Measurements from ENCODE around the gene HIPK2.

HIPK2 gene

GRCh38 chr7:139698278-139698677 is 79.5 kb downstream of the HIPK2 start:
- no peak for ATAC-seq
- no peak for TF ChIP-seq ZNF565 (CRISPR knock-in tag; conservative IDR thresholded peaks at IDR 0.05; ENCODE audit: low read depth)
- no peak for TF ChIP-seq RARB (CRISPR knock-in tag; IDR thresholded peaks at IDR 0.05)
- TF ChIP-seq POU6F1 (CRISPR knock-in tag; IDR thresholded peaks at IDR 0.05; ENCODE audit: borderline replicate concordance, low read depth), result no peak
- TF ChIP-seq CSRNP3 (CRISPR knock-in tag; IDR thresholded peaks at IDR 0.05), result no peak
- TF ChIP-seq BACH2 (CRISPR knock-in tag; IDR thresholded peaks at IDR 0.05; ENCODE audit: borderline replicate concordance), result no peak

DNA sequence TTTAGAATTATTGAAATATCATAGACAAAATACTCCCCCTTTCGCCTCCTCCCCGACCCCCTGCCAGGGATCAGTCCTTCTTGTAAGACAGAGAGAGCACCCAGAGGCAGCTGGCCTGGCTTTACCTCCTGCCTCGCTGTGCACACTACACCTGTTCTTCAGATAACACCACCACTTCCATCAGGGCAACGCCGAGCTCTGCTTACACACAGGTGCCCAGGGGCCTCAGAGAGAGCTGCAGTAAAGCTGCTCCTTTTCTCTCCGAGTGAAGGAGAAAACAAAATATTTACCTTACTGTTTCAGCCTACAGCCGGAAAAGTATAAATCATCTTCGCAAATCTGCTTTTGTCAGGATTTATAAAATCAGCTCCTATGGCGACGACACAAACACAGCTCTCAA is 80.7 kb downstream of the HIPK2 start:
- ATAC-seq, result no peak
- TF ChIP-seq, protein P1, sequence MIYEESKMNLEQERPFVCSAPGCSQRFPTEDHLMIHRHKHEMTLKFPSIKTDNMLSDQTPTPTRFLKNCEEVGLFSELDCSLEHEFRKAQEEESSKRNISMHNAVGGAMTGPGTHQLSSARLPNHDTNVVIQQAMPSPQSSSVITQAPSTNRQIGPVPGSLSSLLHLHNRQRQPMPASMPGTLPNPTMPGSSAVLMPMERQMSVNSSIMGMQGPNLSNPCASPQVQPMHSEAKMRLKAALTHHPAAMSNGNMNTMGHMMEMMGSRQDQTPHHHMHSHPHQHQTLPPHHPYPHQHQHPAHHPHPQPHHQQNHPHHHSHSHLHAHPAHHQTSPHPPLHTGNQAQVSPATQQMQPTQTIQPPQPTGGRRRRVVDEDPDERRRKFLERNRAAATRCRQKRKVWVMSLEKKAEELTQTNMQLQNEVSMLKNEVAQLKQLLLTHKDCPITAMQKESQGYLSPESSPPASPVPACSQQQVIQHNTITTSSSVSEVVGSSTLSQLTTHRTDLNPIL (CRISPR knock-in tag; IDR thresholded peaks at IDR 0.05; ENCODE audit: low read depth), result no peak
- no peak for TF ChIP-seq GLIS3 (CRISPR knock-in tag; IDR thresholded peaks at IDR 0.05)
- no peak for TF ChIP-seq TSHZ2 (CRISPR knock-in tag; IDR thresholded peaks at IDR 0.05)
- TF ChIP-seq ESRRG (CRISPR knock-in tag; IDR thresholded peaks at IDR 0.05), result no peak
- no peak for TF ChIP-seq ISL1 (CRISPR knock-in tag; IDR thresholded peaks at IDR 0.05)
- TF ChIP-seq CSRNP3 (CRISPR knock-in tag; IDR thresholded peaks at IDR 0.05), result no peak
- no peak for TF ChIP-seq BACH2 (CRISPR knock-in tag; IDR thresholded peaks at IDR 0.05; ENCODE audit: borderline replicate concordance)
- no peak for TF ChIP-seq PATZ1 (CRISPR knock-in tag; IDR thresholded peaks at IDR 0.05; ENCODE audit: borderline replicate concordance)
- no peak for TF ChIP-seq ARNTL (CRISPR knock-in tag; IDR thresholded peaks at IDR 0.05; ENCODE audit: borderline replicate concordance, low read depth)
- TF ChIP-seq ZC3H10 (CRISPR knock-in tag; IDR thresholded peaks at IDR 0.05), result no peak
- TF ChIP-seq OSR1 (CRISPR knock-in tag; IDR thresholded peaks at IDR 0.05), result no peak
- no peak for TF ChIP-seq SNAI2 (CRISPR knock-in tag; IDR thresholded peaks at IDR 0.05)
- no peak for TF ChIP-seq ZNF8 (CRISPR knock-in tag; IDR thresholded peaks at IDR 0.05)
- no peak for TF ChIP-seq CSDC2 (CRISPR knock-in tag; IDR thresholded peaks at IDR 0.05)

DNA sequence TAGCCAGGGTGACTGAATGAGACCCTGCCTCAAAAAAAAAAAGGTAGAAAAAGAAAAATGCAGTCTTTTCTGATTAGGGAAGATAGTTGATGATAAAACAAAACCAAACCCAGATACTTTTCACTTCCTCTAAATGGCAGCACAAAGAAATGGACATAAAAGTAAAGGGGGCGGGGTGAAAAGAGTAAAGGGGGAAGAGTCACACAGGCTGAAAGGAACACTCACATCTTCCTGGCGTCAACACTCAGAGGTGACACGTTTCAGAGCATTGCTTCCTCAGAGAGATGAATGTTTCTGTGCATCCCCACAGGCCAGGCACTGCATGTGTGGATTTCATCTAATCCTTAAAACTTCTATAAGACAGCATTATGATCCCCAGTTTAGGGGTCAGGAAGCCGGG is 81.2 kb downstream of the HIPK2 start:
- no peak for ATAC-seq
- TF ChIP-seq ZNF565 (CRISPR knock-in tag; conservative IDR thresholded peaks at IDR 0.05; ENCODE audit: low read depth), result no peak

DNA sequence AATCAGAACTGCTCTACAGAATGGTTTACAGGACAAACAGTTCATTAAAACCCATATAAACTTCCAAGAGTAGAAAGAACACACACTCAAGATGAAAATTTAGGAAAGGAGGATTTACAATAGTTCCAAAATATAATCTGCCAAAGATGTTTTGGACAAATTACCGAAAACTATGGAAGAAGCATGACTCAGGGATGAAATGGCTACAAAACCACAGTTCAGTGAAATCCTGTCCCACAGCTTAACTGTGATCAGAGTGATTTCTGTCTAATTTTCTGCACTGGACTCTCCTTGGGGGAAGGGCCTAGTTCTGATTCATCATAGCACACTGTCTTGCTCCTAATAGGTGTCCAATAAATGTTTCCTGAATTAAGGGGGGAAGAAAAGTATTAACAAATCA is 82.2 kb downstream of the HIPK2 start:
- no peak for ATAC-seq
- no peak for TF ChIP-seq POU6F1 (CRISPR knock-in tag; IDR thresholded peaks at IDR 0.05; ENCODE audit: borderline replicate concordance, low read depth)
- no peak for TF ChIP-seq OSR1 (CRISPR knock-in tag; IDR thresholded peaks at IDR 0.05)
- TF ChIP-seq TOX (CRISPR knock-in tag; IDR thresholded peaks at IDR 0.05; ENCODE audit: borderline replicate concordance), result no peak
- no peak for TF ChIP-seq ZFP30 (CRISPR knock-in tag; IDR thresholded peaks at IDR 0.05)
- TF ChIP-seq GLIS3 (CRISPR knock-in tag; IDR thresholded peaks at IDR 0.05), result no peak
- no peak for TF ChIP-seq ARNTL (CRISPR knock-in tag; IDR thresholded peaks at IDR 0.05; ENCODE audit: borderline replicate concordance, low read depth)
- TF ChIP-seq CSRNP3 (CRISPR knock-in tag; IDR thresholded peaks at IDR 0.05), result no peak
- no peak for TF ChIP-seq TCF4 (CRISPR knock-in tag; IDR thresholded peaks at IDR 0.05; ENCODE audit: borderline replicate concordance)
- no peak for TF ChIP-seq ISL1 (CRISPR knock-in tag; IDR thresholded peaks at IDR 0.05)
- TF ChIP-seq CSDC2 (CRISPR knock-in tag; IDR thresholded peaks at IDR 0.05), result no peak
- TF ChIP-seq ESRRG (CRISPR knock-in tag; IDR thresholded peaks at IDR 0.05), result no peak
- no peak for TF ChIP-seq PPARA (CRISPR knock-in tag; IDR thresholded peaks at IDR 0.05; ENCODE audit: borderline replicate concordance)
- TF ChIP-seq RARB (CRISPR knock-in tag; IDR thresholded peaks at IDR 0.05), result no peak
- no peak for TF ChIP-seq ZC3H10 (CRISPR knock-in tag; IDR thresholded peaks at IDR 0.05)
